HAP-1 (cell line): ENCODE data around the gene SPANXD.
"Not testable (repeated sequence)": the region's sequence is repeated elsewhere in the genome, so short reads cannot be mapped to it uniquely, and the experiment has no call there.

Experiments
- DNase-seq, 2 experiments: peaks; one replicate each; pipeline ENCODE4 v3.0.0-alpha.2; 2016 to 2020; ENCODE audit warnings: low spot score in 2 of 2
- H3K27me3 ChIP-seq: fragments of 250-450 bp; sonication (Bioruptor Pico); 2 replicates; pipeline ENCODE4 v1.5.1; 2020; ENCODE audit warnings: low read depth, mild to moderate bottlenecking, moderate library complexity
- H3K36me3 ChIP-seq: fragments of 250-450 bp; sonication (Bioruptor Pico); replicated peaks from 2 replicates; pipeline ENCODE4 v1.5.1; 2020; ENCODE audit warnings: mild to moderate bottlenecking
- H3K4me1 ChIP-seq: fragments of 250-450 bp; sonication (Bioruptor Pico); 2 replicates; pipeline ENCODE4 v1.5.1; 2020; ENCODE audit warnings: mild to moderate bottlenecking
- H3K4me3 ChIP-seq: fragments of 250-450 bp; sonication (Bioruptor Pico); 2 replicates; pipeline ENCODE4 v1.5.1; 2020; ENCODE audit warnings: mild to moderate bottlenecking, moderate library complexity
- H3K9me3 ChIP-seq: fragments of 250-450 bp; sonication (Bioruptor Pico); 2 replicates; pipeline ENCODE4 v1.5.1; 2020; ENCODE audit warnings: mild to moderate bottlenecking, moderate library complexity
- in situ Hi-C: fragments of 300-500 bp; cut with MboI; formaldehyde crosslinking; loops from 3 replicates; pipeline ENCODE4 v1.14.3; 2020; ENCODE audit warnings: low sequenced_read_pairs, inconsistent platforms, mixed read lengths

The SPANXD gene

GRCh38 chrX:141698639-141699038 is at the start of gene SPANXD:
TSS of gene SPANXD (minus strand) at chrX:141698739. CDS start at chrX:141698405, 334 bp downstream.
- H3K4me3 ChIP-seq, DNase-seq, H3K36me3 ChIP-seq, H3K4me1 ChIP-seq, H3K9me3 ChIP-seq, H3K27me3 ChIP-seq, in situ Hi-C loops: not testable (repeated sequence)

- Histone ChIP-seq H3K27me3 (no peaks in the 10 kb centered on the region), H3K4me3 (no peak overlapping the region), H3K9me3 (no peaks in the 10 kb centered on the region), H3K4me1 (no peaks in the 10 kb centered on the region), H3K36me3 (no peaks in the 10 kb centered on the region)
- in situ Hi-C loops = no loop called here
- no peak for DNase-seq
These were observed 44.1 kb upstream of the SPANXD start for GRCh38 chrX:141742666-141743065.

GRCh38 chrX:141736656-141737055 is 38.1 kb upstream of the SPANXD start:
- in situ Hi-C loops = no loop called here
- no peak overlapping the region for H3K4me3 ChIP-seq
- DNase-seq = no peak
- H3K27me3 ChIP-seq = no peaks in the 10 kb centered on the region
- no peaks in the 10 kb centered on the region for H3K36me3 ChIP-seq
- H3K9me3 ChIP-seq = no peaks in the 10 kb centered on the region
- no peaks in the 10 kb centered on the region for H3K4me1 ChIP-seq

- Histone ChIP-seq H3K27me3 (no peaks in the 10 kb centered on the region), H3K4me3 (no peak overlapping the region)
- DNase-seq = no peak
These were observed 34.8 kb upstream of the SPANXD start for GRCh38 chrX:141733371-141733770.

GRCh38 chrX:141732031-141732430 is 33.5 kb upstream of the SPANXD start:
- no peak for DNase-seq
- in situ Hi-C loops = no loop called here

More at GRCh38 chrX:141733371-141733770, 34.8 kb upstream of the SPANXD start:
- in situ Hi-C loops = no loop called here
- Histone ChIP-seq H3K36me3 (no peaks in the 10 kb centered on the region), H3K9me3 (no peaks in the 10 kb centered on the region), H3K4me1 (no peaks in the 10 kb centered on the region)

GRCh38 chrX:141724186-141724585 is 25.6 kb upstream of the SPANXD start:
- DNase-seq = no peak
- Histone ChIP-seq H3K27me3 (no peaks in the 10 kb centered on the region), H3K36me3 (no peaks in the 10 kb centered on the region), H3K4me1 (no peaks in the 10 kb centered on the region), H3K9me3 (no peaks in the 10 kb centered on the region), H3K4me3 (no peak overlapping the region)
- in situ Hi-C loops = no loop called here

More at GRCh38 chrX:141732031-141732430, 33.5 kb upstream of the SPANXD start:
- H3K4me1 ChIP-seq = no peaks in the 10 kb centered on the region
- no peak overlapping the region for H3K4me3 ChIP-seq
- H3K9me3 ChIP-seq = no peaks in the 10 kb centered on the region
- no peaks in the 10 kb centered on the region for H3K27me3 ChIP-seq
- H3K36me3 ChIP-seq = no peaks in the 10 kb centered on the region

- H3K9me3 ChIP-seq = no peaks in the 10 kb centered on the region
- no peaks in the 10 kb centered on the region for H3K27me3 ChIP-seq
- no peaks in the 10 kb centered on the region for H3K36me3 ChIP-seq
- H3K4me3 ChIP-seq = no peak overlapping the region
- in situ Hi-C loops = no loop called here
- H3K4me1 ChIP-seq = peaks cover 4% of the 10 kb centered on the region; the same call in 1 of the 2 replicates
- DNase-seq = no peak
These were observed 16.1 kb upstream of the SPANXD start for GRCh38 chrX:141714680-141715079.

GRCh38 chrX:141701072-141701471 is 2.5 kb upstream of the SPANXD start:
- H3K27me3 ChIP-seq = no peaks in the 10 kb centered on the region
- no peak overlapping the region for H3K4me3 ChIP-seq
- in situ Hi-C loops = no loop called here
- peak; percentile 8 to 59 for DNase-seq
- no peaks in the 10 kb centered on the region for H3K9me3 ChIP-seq
- no peaks in the 10 kb centered on the region for H3K36me3 ChIP-seq
- H3K4me1 ChIP-seq = peaks cover 10% of the 10 kb centered on the region

- Histone ChIP-seq H3K4me3 (no peak overlapping the region), H3K36me3 (no peaks in the 10 kb centered on the region), H3K4me1 (no peaks in the 10 kb centered on the region), H3K9me3 (no peaks in the 10 kb centered on the region), H3K27me3 (no peaks in the 10 kb centered on the region)
- no peak for DNase-seq
- in situ Hi-C loops = no loop called here
These were observed 24.6 kb downstream of the SPANXD start for GRCh38 chrX:141673946-141674345.

- no peaks in the 10 kb centered on the region for H3K9me3 ChIP-seq
- H3K27me3 ChIP-seq = no peaks in the 10 kb centered on the region
- in situ Hi-C loops = no loop called here
- no peaks in the 10 kb centered on the region for H3K4me1 ChIP-seq
- H3K36me3 ChIP-seq = no peaks in the 10 kb centered on the region
- no peak overlapping the region for H3K4me3 ChIP-seq
- DNase-seq = no peak
These were observed 28.9 kb downstream of the SPANXD start for GRCh38 chrX:141669689-141670088.

GRCh38 chrX:141668371-141668770 is 30.2 kb downstream of the SPANXD start:
- Histone ChIP-seq H3K36me3 (no peaks in the 10 kb centered on the region), H3K4me3 (no peak overlapping the region), H3K9me3 (no peaks in the 10 kb centered on the region), H3K4me1 (no peaks in the 10 kb centered on the region), H3K27me3 (no peaks in the 10 kb centered on the region)
- in situ Hi-C loops = no loop called here
- DNase-seq = no peak

GRCh38 chrX:141662781-141663180 is 35.8 kb downstream of the SPANXD start:
- H3K27me3 ChIP-seq = no peaks in the 10 kb centered on the region
- H3K36me3 ChIP-seq = no peaks in the 10 kb centered on the region
- no peaks in the 10 kb centered on the region for H3K9me3 ChIP-seq
- no peak overlapping the region for H3K4me3 ChIP-seq
- no peaks in the 10 kb centered on the region; the same call in 1 of the 2 replicates for H3K4me1 ChIP-seq
- in situ Hi-C loops = no loop called here
- DNase-seq = no peak

GRCh38 chrX:141652286-141652685 is 46.3 kb downstream of the SPANXD start:
- Histone ChIP-seq H3K27me3 (no peaks in the 10 kb centered on the region), H3K4me1 (peaks cover 18% of the 10 kb centered on the region), H3K4me3 (no peak overlapping the region), H3K36me3 (no peaks in the 10 kb centered on the region), H3K9me3 (no peaks in the 10 kb centered on the region)
- in situ Hi-C loops = no loop called here
- DNase-seq = peak; percentile 20 to 26
